Astrocyte (in vitro differentiated cells and primary cell): ENCODE results near the gene KRTAP1-4. TPM values are rescaled to one million over a fixed set of nuclear protein-coding genes. Genes with fewer than 3 reads are reported as not detected.

ENCODE experiments used
- DNase-seq: peaks from one replicate; pipeline ENCODE4 v3.0.0-alpha.2; 2010; ENCODE audit warnings: low read depth
- FAIRE-seq: peaks from 2 replicates; lab custom pipeline; 2011; peaks lifted over from hg19 to GRCh38; lab: Jason Lieb, UNC
- H2AFZ ChIP-seq: 2 replicates; pipeline ENCODE4 v1.6.0; 2012; ENCODE audit warnings: low read depth, low read length, inconsistent platforms
- H3K27ac ChIP-seq: 2 replicates; pipeline ENCODE4 v1.5.1; 2011; ENCODE audit warnings: low read depth, low read length, inconsistent platforms
- H3K27me3 ChIP-seq: 2 replicates; pipeline ENCODE4 v1.6.0; 2011; ENCODE audit warnings: low read length, inconsistent platforms; ENCODE audit not compliant: insufficient read depth
- H3K36me3 ChIP-seq: 2 replicates; pipeline ENCODE4 v1.5.1; 2011; ENCODE audit warnings: low read length, inconsistent platforms; ENCODE audit not compliant: insufficient read depth
- H3K4me1 ChIP-seq: 2 replicates; pipeline ENCODE4 v1.5.1; 2011; ENCODE audit warnings: low read length, inconsistent platforms; ENCODE audit not compliant: insufficient read depth
- H3K4me2 ChIP-seq: 2 replicates; pipeline ENCODE4 v1.6.0; 2012; ENCODE audit warnings: low read length, inconsistent platforms
- H3K4me3 ChIP-seq: 2 replicates; pipeline ENCODE4 v1.5.1; 2011; ENCODE audit warnings: low read depth, mild to moderate bottlenecking, low read length, inconsistent platforms; ENCODE audit not compliant: insufficient read depth
- H3K79me2 ChIP-seq: 2 replicates; pipeline ENCODE4 v1.6.0; 2012; ENCODE audit warnings: mild to moderate bottlenecking, low read length, inconsistent platforms; ENCODE audit not compliant: insufficient read depth
- H3K9ac ChIP-seq: 2 replicates; pipeline ENCODE4 v1.6.0; 2012; ENCODE audit warnings: mild to moderate bottlenecking, low read length, inconsistent platforms
- H3K9me3 ChIP-seq: 2 replicates; pipeline ENCODE4 v1.5.1; 2012; ENCODE audit warnings: low read depth, mild to moderate bottlenecking, low read length, inconsistent platforms; ENCODE audit not compliant: insufficient read depth
- H4K20me1 ChIP-seq: 2 replicates; pipeline ENCODE4 v1.6.0; 2012; ENCODE audit warnings: low read length, inconsistent platforms; ENCODE audit not compliant: insufficient read depth
- H3K27ac Mint-ChIP-seq: one replicate; pipeline ENCODE4 v1.8.0; 2021; ENCODE audit warnings: mild to moderate bottlenecking, mixed read lengths; ENCODE audit not compliant: unreplicated experiment
- H3K27me3 Mint-ChIP-seq: one replicate; pipeline ENCODE4 v1.8.0; 2021; ENCODE audit warnings: low read depth, mixed read lengths; ENCODE audit not compliant: unreplicated experiment
- H3K36me3 Mint-ChIP-seq: one replicate; pipeline ENCODE4 v1.8.0; 2021; ENCODE audit warnings: low read depth, mixed read lengths; ENCODE audit not compliant: unreplicated experiment
- H3K4me1 Mint-ChIP-seq: one replicate; pipeline ENCODE4 v1.8.0; 2021; ENCODE audit warnings: low read depth, mixed read lengths; ENCODE audit not compliant: unreplicated experiment
- H3K4me3 Mint-ChIP-seq: one replicate; pipeline ENCODE4 v1.8.0; 2021; ENCODE audit warnings: mild to moderate bottlenecking, moderate library complexity, mixed read lengths; ENCODE audit not compliant: unreplicated experiment
- H3K9me3 Mint-ChIP-seq: one replicate; pipeline ENCODE4 v1.8.0; 2021; ENCODE audit warnings: mild to moderate bottlenecking, mixed read lengths; ENCODE audit not compliant: unreplicated experiment
- CTCF ChIP-seq: IDR thresholded peaks from 2 replicates; pipeline ENCODE4 v1.5.1; 2011; ENCODE audit warnings: low read depth, mild to moderate bottlenecking, inconsistent platforms, low read length, moderate library complexity; ENCODE audit not compliant: insufficient read depth
- EZH2 ChIP-seq: IDR thresholded peaks from 2 replicates; pipeline ENCODE4 v1.6.1; 2012; ENCODE audit warnings: mild to moderate bottlenecking, low read length, inconsistent platforms; ENCODE audit not compliant: insufficient read depth
- total RNA-seq: library from RNA; stranded (reverse); gene quantifications from 2 replicates; pipeline ENCODE4 v1.2.1, GENCODE V29; 2021

KRTAP1-4 gene
- total RNA-seq, 1 donor from 2014 or later = not detected

- Histone ChIP-seq H3K27me3 (no peaks in the 10 kb centered on the region), H2AFZ (no peak overlapping the region), H3K4me3 (no peak overlapping the region), H3K79me2 (no peaks in the 10 kb centered on the region), H4K20me1 (no peaks in the 10 kb centered on the region), H3K27ac (no peak overlapping the region), H3K4me1 (no peaks in the 10 kb centered on the region), H3K9ac (no peak overlapping the region), H3K9me3 (no peaks in the 10 kb centered on the region), H3K4me2 (no peak overlapping the region), H3K36me3 (no peaks in the 10 kb centered on the region)
- Mint-ChIP-seq H3K27ac (no peak overlapping the region), H3K4me3 (no peak overlapping the region), H3K4me1 (no peaks in the 10 kb centered on the region), H3K36me3 (no peaks in the 10 kb centered on the region), H3K27me3 (no peaks in the 10 kb centered on the region), H3K9me3 (no peaks in the 10 kb centered on the region)
- no peak for DNase-seq
- FAIRE-seq = no peak
- TF ChIP-seq CTCF = no peak
- no peak for TF ChIP-seq EZH2
Measured at GRCh38 chr17:41018541-41018940, 11.5 kb downstream of the KRTAP1-4 start.

GRCh38 chr17:41016578-41017215 lies 13.3 kb downstream of the KRTAP1-4 start:
- no peak overlapping the region for H3K4me3 ChIP-seq
- H4K20me1 ChIP-seq = no peaks in the 10 kb centered on the region
- no peak overlapping the region for H3K4me3 Mint-ChIP-seq
- no peaks in the 10 kb centered on the region for H3K36me3 ChIP-seq
- TF ChIP-seq EZH2 (no peak), CTCF (no peak)
- H3K27me3 ChIP-seq = no peaks in the 10 kb centered on the region
- no peaks in the 10 kb centered on the region for H3K36me3 Mint-ChIP-seq
- H3K4me1 Mint-ChIP-seq = no peaks in the 10 kb centered on the region
- no peaks in the 10 kb centered on the region for H3K4me1 ChIP-seq
- no peaks in the 10 kb centered on the region for H3K79me2 ChIP-seq
- H3K27me3 Mint-ChIP-seq = no peaks in the 10 kb centered on the region
- no peak for FAIRE-seq
- no peak overlapping the region for H3K9ac ChIP-seq
- no peak overlapping the region for H3K27ac ChIP-seq
- H2AFZ ChIP-seq = no peak overlapping the region
- no peak overlapping the region for H3K27ac Mint-ChIP-seq
- no peaks in the 10 kb centered on the region for H3K9me3 ChIP-seq
- no peak overlapping the region for H3K4me2 ChIP-seq
- DNase-seq = no peak
- no peaks in the 10 kb centered on the region for H3K9me3 Mint-ChIP-seq

- no peak overlapping the region for H3K4me2 ChIP-seq
- H3K4me1 ChIP-seq = no peaks in the 10 kb centered on the region
- no peaks in the 10 kb centered on the region for H3K79me2 ChIP-seq
- H3K27ac Mint-ChIP-seq = no peak overlapping the region
- H4K20me1 ChIP-seq = no peaks in the 10 kb centered on the region
- no peak overlapping the region for H3K9ac ChIP-seq
- no peak overlapping the region for H3K4me3 ChIP-seq
- H3K27me3 ChIP-seq = no peaks in the 10 kb centered on the region
- no peak overlapping the region for H3K27ac ChIP-seq
- H3K9me3 ChIP-seq = no peaks in the 10 kb centered on the region
- no peaks in the 10 kb centered on the region for H3K4me1 Mint-ChIP-seq
- no peaks in the 10 kb centered on the region for H3K36me3 Mint-ChIP-seq
- no peaks in the 10 kb centered on the region for H3K27me3 Mint-ChIP-seq
- H3K4me3 Mint-ChIP-seq = no peak overlapping the region
- TF ChIP-seq EZH2 = no peak
- TF ChIP-seq CTCF = no peak
- DNase-seq (no peak), FAIRE-seq (no peak)
- H3K9me3 Mint-ChIP-seq = no peaks in the 10 kb centered on the region
- H2AFZ ChIP-seq = no peak overlapping the region
- no peaks in the 10 kb centered on the region for H3K36me3 ChIP-seq
Measured at GRCh38 chr17:41015454-41015853, 14.5 kb downstream of the KRTAP1-4 start.
